GM21447 (cell line): ENCODE results near the gene KCNQ1.

Experiments used
- ATAC-seq: cut with Tn5 transposase; IDR thresholded peaks from one replicate; pipeline ENCODE4 v1.9.1; 2021; ENCODE audit not compliant: unreplicated experiment

KCNQ1 gene

DNA sequence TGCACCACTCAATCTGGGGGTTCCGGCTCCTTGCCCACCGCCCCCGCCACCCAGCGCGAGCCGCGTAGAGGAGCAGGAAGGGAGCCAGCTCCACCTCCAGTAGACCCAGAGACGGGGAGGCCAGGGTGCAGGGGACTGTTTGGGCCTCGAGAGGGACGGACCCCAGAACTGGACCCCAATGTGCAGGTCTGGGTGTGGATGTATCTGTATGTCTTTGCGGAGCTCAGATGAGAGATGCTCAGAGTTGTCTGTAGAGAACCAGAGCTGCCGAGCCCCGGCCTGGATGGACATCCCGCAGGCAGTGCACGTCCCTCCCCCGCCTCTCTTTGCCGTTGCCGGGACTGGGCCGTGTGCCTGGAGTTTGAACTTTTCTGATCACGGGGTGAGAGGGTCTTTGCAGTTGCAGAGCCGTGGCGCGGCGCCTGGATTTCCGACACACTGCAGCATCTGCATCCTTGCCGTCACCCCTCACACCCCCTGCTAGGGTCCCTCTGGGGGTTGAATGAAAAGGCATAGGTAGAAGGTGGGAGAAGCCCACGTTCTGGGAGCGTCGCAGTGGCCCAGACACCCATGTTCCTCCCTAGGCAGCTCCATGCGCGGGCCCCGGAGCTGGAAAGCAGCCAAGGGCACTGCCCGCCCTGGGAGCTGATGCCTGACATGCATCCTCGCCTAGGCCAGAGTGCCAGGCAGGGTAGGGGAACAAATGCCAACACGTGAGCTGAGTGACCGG lies 105.2 kb downstream of the KCNQ1 start:
- ATAC-seq: no peak

DNA sequence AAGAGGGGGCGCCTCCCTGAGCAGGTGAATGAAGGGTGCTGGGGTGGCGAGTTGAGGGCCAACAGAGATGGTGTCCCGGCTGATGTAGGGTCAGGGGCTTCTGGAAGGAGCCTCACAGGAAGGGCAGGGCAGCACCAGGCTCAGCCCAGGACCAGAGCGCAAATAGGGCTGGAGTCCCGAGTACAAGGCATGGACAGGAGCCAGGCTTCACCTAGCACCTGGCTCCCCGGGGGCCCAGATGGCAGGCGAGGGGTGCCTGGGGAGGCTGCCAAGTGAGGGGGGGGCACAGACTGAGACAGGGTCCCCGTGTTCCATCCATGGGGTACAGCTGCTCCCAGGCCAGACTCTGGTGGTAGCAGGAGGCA lies 105.8 kb downstream of the KCNQ1 start:
- ATAC-seq: no peak

DNA sequence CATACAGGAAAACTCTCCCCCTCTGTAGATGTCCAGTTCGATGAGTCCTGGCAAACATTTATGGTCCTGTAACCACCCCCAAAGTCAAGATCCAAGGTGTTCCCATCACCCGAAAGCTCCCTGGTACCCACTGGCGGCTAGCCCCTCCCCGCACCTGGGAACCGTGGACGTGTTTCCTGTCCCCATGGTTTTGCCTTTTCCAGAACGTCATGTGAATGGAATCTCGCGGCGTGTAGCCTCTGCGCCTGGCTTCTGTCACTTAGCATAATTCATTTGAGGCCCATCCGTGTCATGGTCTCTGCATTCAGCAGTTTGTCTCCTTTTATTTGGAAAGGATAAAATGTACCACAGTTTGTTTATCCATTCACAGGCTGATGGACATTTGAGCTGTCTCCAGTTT lies 106.3 kb downstream of the KCNQ1 start:
- no peak for ATAC-seq

DNA sequence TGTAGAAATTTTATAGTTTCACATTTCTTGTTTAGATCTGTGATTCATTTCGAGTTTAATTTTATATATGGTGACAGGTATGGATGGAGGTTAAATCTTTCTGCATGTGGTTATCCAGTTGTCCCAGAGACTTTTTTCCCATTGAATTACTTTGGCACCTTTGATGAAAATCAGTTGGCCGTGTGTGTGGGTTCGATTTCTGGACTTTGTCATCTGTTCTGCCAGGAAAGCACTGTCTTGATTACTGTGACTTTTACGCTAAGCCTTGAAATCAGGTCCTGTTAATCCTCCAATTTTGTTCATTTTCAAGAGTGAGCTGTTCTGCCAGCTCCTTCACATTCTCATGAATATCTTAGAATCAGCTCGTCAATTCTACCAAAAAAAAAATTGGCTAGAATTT lies 107.4 kb downstream of the KCNQ1 start:
- no peak for ATAC-seq

DNA sequence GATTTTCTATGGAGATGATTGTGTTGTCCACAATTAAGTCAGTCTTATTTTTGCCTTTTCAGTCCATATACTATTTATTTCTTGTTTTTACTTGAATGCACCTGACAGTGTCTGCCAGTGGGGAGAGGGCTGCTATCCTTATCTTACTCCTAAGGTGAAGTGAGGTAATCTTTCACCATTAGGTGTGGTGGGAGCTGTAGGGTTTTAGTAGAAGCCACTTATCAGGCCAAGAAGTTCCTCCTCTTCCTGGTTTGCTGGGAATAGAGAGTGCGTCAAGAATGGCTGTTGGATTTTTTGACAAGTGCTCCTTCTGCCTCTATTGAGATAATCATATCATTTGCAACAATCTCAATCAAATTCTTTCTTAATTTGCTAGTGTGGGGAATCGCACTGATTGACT lies 108.4 kb downstream of the KCNQ1 start:
- no peak for ATAC-seq

DNA sequence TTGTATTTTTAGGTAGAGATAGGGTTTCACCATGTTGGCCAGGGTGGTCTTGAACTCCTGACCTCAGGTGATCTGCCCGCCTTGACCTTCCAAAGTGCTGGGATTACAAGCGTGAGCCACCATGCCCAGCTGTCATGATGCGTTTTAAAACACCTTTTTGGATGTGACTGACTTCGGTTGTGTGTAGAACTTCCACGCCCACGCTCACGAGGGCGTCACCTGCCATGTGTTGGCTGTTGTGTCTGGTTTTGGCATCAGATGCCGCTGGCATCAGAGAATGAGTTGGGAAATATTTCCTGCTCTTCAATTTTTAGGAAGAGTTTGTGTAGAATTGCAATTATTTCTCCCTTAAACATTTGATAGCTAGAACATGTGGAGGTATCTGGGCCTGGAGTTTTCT lies 109.1 kb downstream of the KCNQ1 start:
- no peak for ATAC-seq

DNA sequence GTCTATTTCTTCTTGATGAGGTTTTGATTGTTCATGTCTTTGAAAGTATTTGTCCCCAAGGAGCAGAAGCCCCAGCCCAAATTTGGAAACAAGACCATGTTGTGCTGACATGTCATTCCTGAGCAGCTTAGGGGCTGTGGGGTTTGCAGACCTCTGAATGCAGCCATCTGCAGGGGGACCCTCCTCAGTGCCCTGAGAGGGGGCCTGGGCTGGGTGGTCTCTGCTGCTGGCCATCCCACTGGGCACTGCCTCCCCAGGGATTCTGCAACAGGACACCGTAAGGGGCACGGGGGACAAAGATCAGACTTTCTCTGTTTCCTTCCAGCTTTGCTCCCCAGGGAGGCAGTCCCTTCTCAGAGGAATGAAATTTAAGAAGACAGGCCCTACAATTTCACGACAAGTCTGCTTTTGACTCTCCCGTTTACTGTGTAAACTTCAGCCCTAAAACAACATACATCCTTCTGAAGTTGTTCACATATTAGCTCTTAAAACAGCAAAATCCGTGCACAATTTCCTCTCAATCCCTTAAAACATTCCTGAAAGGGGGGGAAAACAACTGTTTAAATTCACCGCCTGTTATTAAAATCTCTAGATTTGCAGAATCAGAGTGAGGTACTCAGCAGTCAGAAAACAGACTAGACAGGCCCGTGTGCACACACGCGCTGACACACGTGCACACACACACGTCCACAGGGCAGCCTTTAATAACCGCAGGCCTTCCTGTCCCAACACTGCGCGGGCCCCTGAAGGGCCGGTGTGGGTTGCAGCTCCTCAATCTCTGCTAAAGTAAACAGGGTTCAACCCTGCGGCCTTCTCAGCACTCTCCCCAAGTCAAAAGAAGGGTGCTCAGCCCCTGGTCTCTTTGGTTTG lies 109.8 kb downstream of the KCNQ1 start:
- no peak for ATAC-seq

DNA sequence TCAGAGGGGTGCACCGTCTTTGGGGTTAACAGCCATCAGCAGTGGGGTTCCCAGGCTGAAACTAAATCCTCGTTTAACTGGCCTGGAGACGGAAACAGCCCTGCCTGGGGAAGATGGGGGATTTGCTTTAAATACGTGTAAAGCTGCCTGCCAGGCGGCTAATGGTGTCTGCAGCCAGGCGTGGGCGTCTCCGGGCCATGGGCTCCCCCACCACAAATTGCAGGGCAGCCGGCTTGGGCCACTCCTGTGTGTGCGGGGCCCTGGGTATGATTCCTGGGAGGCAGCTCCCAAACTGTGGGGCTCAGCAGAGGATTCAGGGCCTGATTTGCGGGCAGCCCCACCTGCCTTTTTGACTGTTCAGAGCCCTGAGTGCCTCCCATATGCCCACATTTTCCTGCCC lies 110.5 kb downstream of the KCNQ1 start:
- ATAC-seq: no peak

DNA sequence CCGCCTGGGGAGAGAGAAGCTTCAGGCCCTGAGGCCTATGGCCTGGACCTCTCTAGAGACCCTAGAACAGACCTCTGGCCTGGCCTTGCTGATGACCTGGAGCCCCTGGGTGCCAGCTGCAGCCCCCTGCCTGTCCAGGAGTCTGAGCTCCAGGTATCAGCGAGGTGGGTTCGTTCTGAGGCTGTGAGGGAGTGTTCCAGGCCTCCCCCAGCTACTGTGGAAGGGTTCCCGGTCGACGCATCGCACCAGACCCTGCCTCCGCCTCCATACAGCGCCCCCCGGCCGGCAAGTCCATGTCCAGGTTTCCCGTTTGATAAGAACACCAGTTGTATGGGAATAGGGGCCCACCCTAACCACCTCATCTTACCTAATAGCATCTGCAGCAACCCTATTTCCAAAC lies 111.1 kb downstream of the KCNQ1 start:
- no peak for ATAC-seq

DNA sequence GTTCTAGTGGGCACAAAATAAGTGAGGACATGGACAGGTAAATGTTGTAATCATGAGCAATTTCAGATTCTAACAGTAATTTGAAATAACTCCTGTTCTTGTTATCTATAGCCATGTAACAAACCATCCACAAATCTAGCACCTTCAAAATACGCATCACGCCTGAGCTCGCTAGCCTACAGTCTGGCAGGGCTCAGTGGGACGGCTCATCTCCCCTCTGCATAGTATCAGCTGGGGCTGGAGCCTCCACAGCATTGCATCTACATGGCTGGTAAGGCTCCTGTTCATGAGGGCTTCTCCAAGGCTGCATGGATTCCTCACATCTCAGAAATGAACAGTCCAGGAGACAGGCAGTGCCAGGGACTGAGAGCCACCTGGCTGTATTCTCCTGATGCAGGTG lies 112.6 kb downstream of the KCNQ1 start:
- ATAC-seq: no peak

DNA sequence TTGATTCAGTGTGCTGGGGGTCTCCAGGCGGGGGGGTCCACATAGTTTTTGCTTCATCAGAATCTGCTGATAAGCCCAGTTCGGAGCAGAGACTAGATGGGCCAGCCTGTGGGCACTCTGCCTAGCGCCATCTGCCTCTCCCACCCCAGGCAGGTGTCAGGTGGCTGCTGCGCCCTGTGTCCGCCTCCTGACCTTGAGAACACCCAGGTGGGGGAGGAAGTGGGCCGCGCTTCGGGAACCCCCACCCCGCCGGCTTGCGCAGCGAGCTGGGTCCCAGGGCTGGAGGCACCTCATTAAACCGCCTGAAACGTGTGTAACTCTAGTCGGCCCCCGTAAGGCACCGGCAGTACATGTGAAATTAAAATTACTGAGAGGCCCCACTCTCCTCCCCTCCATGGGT lies 113.6 kb downstream of the KCNQ1 start:
- no peak for ATAC-seq

DNA sequence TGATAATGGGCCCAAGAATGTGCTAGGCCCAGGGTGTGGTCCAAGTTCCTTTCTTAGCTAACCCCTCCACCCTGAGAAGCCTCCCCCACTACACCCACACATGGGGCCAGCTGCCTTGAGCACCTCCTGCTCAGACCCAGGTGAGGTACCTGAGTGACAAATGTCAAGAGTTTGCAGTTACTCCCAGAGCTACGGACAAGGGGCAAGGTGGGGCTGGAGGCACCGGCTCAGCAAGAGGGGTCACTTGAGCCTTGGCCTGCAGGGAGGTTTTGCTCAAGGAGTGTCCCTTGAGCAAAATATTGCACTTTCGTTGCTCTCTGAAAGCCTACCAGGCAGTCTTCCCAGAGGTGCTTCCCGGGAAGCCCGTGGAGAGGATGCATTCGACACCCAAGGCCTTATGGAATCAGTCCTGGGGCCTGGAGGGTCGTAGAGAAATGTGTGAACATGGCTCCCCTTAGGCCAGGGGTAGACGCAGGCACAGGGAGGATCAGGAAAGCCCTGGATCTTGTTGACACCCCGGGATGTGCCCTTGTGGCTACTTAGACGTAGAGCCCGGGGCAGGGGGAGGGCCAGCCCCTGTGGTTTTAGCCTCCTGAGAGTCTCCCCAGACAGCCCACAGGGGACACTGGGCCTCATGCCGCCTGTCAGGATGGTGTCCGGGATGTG lies 114.2 kb downstream of the KCNQ1 start:
- no peak for ATAC-seq

DNA sequence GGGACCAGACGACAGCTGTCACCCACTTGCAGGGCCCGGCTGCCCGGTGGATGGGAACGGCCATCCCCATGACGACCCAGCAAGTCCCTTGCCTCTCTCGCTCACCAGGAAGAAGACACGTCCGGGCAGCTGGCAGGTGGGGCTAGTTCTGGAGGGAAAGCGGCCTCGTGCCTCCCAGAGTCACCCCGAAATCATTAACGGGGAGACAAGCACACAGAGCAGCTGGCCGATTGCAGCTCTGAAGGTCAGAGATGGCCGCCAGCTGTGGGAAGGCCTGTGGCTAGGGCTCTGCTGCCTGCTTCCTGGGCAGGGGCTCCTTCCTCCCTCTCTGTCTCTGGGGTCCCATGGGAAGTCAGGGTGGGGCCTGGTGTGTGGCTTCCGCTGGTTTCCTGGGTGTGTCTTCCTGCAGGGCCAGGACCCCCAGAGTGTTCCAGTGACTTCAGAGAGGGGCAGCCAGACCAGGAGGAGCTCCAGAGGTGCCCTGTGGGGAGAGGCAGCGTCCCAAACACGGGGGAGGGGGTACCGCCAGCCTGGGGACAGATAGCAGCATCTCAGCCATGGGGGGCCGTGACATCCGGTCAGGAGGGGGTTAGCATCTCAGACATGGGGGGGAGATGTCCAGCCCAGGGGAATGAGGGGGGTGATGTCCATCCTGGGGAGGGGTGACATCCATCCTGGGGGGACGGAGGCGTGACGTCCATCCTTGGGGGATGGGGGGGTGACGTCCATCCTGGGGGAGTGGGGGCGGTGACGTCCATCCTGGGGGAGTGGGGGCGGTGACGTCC lies 114.9 kb downstream of the KCNQ1 start:
- ATAC-seq: no peak

DNA sequence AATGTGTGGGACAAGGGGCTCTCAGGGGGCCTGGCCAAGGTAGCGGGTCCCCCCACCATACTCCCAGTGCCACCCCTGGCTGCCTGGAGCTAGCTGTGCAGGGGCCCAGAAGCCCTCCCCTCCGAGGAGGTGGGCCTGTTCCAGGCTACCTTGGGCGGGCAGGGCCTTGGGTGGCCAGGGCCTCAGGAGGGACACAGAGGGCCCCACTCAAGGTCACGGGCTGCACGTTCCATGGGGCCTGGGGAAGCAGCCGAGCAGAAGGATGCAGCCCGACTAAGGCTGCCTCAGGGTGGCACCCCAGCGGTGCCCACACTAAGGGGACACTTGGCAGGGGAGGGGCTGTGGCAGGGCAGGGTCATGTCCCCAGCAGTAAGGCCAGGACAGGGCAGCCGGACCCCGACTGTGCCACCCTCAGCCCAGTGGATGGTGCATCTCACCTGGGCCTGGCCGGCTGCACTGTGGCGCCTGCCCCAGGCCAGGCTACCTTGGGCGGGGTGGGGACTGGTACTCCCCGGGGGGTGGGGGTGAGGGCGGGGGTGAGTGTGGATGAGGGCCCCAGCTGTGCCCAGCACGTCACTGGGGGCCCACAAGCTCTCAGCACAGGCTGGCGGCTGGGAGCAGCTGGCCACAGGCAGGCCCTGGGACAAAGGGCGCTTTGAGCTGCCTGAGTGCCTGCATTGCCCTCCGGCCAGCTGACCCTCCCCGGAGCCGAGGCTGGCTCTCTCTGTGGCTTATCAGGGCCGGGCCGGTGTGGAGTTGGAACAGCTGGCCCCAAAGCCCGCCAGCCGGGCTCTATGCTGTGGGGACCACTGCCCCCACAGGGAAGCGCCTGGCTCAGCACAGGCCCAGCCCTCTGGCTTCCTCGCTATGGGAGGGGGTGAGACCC lies 117.1 kb downstream of the KCNQ1 start:
- ATAC-seq: no peak

DNA sequence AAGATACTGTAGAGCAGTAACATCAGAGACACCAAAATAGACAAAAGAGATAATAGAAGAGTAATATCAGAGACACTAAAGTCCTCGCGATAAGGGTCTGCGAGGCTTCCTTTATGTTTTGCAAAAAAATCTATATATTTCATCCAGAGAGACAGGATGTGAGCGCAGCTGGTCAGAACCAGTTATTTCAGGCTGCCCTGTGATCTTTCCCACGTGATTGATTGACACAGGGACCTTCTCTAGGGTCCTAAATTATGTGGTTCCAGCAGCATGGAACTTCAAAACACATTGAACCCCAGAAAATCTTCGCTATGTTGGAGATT lies 118.0 kb downstream of the KCNQ1 start:
- ATAC-seq: no peak

DNA sequence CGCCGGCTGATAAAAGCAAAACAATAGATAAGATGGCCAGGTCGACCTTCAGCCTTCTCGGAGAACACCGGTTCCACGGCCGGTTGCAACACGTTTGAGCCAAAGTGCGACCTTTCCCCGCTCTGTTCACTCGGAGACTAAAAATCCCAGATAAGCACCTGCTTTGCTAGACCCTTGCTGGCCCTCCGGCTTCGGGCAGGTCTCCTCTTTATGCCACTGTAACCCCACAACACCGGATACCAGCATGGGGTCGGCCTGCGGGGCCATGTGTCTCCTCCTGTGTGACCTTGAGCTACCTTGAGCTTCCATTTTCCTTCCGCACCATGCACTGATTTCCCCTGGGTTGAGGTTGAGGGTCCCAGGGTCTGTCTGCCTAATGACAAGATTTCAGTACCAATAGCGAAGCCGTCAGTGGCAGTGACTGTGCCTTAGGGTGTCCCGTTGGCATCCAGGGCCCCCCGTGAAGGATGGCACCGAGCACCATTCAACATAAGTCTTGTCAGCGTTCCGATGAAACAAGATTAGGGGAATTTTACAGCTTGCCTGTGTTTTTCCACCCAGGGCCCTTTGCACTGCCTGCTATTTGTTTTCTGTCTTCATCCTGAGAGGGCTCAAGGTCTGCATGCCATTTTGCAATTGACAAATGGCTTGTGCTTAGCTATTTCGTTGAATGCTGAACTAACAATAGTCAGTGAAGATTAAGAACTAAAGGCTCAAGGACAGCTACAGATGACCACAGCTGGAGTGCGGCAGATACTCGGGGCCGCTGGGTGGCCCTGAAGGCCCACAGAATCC lies 118.6 kb downstream of the KCNQ1 start:
- ATAC-seq: no peak

DNA sequence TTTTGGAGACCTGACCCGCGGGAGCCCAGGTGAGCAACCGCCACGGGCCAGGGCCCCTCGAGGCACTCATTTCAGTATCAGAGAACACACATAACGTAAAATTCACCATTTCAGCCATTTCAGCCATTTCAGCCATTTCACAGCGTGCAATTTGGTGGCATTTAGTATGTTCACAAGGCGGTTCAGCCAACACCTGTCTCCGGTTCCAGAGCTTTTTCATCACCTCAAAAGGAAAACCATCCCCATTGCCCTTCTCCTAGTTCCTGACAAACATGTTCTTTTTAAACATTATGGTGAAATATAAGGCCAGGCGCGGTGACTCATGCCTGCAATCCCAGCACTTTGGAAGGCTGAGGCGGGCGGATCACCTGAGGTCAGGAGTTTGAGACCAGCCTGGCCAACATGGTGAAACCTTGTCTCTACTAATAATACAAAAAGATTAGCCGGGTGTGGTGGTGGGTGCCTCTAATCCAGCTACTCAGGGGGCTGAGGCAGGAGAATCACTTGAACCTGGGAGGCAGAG lies 119.3 kb downstream of the KCNQ1 start:
- no peak for ATAC-seq

DNA sequence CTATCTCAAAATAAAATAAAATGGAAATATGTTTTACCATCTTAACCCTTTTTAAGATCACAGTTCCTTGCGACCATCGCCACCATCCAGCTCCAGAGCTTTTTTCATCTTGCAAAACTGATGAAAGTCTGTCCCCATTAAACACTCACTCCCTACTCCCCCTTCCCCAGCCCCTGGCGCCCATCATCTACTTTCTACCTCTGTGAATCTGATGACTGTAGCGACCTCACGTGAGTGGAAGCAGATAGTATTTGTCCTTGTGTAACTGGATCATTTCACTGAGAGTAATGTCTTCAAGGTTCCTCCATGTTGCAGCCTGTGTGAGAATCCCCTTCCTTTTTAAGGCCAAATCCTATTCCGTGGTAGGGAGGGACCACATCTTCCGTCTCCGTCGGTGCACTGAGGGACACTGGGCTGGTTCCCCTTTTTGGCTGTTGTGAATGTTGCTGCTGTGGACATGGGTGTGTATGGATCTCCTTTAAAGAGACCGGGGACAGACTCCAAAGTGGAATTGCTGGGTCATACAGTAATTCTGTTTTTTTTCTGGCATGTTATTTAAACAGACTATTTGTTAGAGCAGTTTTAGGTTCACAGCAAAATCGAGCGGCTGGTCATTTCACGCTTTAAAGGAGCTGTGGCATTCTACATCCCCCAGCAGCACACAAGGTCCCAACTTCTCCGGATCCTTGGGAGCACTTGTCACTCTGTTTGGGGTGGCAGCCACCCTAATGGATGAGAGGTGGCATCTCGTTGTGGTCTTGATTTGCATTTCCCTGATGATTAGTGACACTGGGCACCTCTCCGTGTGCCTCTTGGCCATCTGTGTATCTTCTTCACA lies 120.0 kb downstream of the KCNQ1 start:
- no peak for ATAC-seq
